Measurements from ENCODE around the gene METTL8. TPM values are rescaled to one million over a fixed set of nuclear protein-coding genes. Genes with fewer than 3 reads are reported as not detected.
"Not testable (repeated sequence)": the region's sequence is repeated elsewhere in the genome, so short reads cannot be mapped to it uniquely, and the experiment has no call there.

METTL8 gene
- total RNA-seq, 1 donor from 2014 or later, result 25.3 TPM

DNA sequence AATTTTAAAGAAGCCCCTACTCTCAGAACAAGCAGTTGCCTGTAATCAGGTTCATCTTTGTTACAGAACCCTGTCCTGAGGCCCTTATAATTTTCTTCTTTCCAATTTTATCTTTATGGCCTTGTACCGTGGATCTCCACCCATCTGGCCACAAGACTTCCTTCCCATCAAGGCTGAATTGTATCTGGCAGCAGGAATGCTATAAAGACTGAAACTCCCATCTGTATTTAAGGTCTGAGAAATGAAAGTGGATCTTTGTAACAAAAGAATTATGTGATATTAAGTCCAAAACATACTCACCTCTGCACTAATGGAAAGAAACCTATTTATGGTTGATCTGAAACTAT, 91.8 kb downstream of the METTL8 start:
- DNase-seq, result no peak

DNA sequence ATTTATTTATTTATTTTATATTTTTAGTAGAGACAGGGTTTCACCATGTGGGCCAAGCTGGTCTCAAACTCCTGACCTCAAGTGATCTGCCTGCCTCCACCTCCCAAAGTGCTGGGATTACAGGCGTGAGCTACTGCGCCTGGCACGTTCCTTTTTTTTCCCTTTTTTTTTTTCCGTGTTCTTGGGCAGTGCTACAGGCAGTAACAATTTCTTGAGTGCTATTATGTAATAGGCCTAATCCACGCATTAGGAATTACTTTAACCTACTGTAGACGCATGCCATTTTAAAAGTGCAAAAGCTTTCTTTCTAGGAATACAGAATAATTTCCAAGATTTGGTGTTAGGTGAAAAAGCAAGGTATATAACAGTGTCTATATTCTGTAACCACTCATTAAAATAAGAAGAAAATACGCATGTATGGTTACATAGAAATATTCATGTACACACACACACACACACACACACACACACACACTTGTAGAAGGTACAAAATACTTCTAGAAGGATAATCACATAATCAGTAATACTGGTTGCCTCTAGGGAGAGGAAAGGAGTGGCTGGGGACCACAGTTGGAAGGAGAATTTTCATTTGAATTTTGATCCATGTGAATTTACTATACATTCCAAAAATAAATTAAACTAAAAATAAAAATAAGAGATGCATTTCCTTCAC, 92.3 kb downstream of the METTL8 start:
- DNase-seq, result no peak

DNA sequence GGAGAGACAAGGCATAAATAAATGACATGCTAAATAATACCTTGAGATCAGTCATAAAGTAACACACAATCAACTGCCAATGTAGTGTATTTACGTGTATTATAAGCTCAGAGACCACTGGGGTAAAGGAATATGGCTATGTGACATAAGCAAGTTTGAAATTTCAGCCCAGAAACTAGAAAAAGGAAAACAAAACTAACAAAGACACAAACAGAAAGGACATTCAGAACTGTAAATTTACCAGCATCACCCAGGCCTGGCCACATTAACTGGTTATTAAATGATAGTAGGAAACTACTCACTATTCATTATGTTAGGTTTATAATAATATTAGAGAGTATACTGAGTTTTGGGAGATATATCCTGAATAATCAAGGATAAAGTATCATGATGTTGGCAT, 98.8 kb downstream of the METTL8 start:
- no peak for DNase-seq

DNA sequence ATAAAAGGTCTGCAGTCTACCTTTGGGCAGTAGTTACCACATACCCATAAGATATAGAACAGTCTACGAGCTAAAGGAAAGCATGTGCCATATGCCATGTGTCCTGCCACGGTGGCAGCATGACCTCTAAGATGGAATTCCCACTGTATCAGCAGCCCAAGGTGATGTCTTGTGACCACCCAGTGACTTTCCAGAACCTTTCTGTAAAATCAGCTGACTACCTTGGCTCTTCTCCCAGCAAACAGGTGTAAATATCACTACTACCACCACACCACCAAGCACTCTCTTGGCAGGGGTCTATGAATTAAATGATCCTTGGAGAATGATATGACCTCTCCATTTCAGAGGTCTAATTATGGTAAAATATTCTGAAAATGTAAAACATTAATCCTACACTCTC, 99.6 kb downstream of the METTL8 start:
- DNase-seq, result no peak

DNA sequence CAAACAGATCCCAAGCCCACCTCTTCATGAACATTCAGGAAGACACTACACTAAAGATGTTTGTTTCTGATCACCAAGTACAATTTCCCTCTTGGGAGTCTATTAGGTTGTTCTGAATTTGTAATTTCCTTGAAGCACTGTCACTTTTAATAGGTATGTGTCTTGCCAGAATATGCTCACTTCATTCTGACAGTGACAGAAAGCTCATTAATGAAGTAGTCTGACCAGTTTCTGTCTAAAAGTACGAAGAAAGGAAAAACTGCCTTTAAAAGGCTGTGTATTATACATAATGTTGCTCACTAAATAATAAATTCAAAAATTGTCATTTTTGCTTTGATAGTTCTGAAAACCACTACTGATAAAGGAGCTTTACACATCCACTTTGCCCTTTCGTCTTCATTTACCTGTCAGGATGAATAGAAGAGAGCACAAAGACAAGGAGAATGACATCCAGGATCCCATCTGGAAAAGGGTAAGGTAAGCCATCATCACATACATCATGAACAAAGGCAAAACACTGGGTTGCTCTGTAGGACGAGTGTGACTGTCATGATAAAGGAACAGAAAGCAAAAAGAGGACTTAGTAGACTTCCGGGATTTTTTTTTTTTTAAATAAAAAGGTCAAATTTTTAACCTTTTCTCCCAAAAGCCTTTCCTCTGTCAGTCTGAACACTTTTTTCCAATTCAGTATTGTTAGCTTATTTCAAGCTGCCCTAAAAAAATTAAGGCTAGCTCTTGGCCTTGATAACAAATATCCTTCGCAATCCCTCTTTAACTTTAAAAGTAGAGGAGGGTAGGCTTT, 103.4 kb downstream of the METTL8 start:
- DNase-seq, result no peak

DNA sequence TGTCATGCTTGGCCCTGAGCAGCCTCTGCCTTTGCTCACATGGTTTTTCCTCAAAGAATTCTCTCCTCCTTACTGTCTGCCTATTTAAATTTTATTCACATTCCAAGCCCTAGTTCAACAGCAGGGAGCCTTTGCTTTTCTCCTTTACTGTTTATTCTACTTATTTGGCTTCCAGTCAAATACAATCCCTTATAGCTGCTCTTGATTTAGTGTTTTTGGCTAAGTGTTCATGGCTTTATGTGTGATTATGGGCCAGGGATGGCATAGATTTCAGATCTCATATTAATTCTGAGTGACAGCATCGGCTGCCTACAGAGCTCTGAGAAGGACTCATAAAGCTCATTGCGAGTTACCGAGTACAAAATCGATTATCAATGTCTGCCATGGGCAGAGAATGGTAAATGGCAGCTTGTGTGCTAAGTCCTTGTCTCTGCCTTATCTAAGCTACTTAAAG, 106.7 kb downstream of the METTL8 start:
- DNase-seq, result no peak

DNA sequence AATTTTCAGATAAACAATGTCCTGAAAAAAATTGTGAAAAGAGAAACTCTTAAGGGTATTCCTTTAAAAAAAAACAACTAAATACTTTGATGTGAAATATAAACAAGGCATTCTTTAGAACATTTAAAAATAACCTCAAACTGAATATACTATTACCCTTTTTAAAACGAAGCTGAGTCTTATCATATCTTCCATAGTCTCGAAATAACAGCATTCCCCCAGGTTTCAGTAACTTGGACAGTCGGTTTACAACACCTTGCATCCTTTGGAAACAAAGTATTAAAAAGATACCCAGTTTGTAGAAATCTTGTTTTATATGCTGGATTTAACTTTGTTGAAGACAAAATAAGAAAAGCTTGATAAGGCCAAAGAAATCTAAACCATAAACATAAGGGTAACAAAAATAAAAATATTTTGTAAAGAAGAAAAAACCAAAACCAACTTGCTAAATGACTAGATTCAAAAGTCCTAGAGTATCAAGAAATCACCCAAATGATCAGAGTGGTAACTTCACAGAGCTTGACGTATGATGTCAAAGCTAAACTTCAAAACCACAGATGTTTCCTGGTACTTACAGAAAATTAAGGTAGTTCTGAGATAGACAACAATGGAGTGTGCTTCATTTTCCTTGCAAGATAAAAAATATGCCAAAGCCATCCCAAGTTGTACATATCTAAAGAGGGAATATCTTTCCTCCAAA, 107.8 kb downstream of the METTL8 start:
- DNase-seq, result no peak

DNA sequence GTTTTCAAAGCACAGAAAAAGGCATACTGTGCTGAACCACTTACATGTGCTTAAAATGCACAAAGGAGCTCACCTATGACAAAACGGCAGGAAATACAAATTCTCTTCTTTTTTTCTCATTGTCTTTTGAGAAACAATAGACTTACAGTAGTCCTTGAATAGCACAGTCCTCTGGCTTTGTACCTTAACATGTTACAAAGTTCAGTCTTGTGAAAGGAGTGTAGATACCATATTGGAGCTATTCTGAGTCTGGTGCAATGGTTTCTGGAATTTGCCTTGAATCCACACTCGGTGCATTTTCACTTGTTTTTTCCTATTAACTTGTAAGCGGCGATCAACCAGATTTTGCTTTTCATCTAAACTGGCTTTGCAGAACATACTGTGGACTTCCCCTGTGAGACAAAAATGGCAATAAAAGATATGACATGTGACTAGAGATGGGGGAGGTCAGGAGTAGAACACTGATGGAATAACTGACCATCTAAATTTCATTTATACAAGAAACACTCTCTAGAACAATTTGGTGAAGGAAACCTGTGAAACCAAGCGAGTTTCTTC, 109.7 kb downstream of the METTL8 start:
- no peak for DNase-seq

DNA sequence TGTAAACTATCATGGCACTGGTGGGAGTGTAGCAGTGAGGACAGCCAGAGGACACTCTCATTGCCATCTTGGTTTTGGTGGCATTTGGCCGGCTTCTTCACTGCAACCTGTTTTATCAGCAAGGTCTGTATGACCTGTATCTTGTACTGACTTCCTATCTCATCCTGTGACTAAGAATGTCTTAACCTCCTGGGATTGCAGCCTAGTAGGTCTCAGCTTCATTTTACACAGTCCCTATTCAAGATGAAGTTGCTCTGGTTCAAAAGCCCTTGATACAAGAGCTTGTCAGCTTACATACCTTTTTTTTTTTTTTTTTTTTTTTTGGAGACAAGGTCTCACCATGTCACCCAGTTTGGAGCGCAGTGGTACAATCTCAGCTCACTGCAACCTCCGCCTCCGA, 110.9 kb downstream of the METTL8 start:
- no peak for DNase-seq

DNA sequence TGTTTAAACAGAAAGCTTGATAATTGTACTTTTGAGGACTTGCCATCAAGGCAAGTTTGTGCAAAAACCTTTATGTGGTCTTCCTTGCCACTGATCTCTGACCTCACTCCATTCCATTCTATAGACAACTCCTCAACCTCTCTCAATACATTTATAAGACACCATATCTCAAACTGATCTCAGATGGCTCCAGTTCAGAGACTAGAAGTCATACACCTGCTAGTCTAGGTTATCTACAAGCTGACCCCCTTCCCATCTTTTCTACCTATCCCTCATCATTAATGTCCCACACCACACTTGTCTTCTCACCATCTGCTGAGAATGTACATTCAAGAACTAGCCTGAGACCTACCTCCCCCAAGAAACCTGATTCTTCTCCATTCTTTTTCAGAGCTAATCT, 113.1 kb downstream of the METTL8 start:
- no peak for DNase-seq

DNA sequence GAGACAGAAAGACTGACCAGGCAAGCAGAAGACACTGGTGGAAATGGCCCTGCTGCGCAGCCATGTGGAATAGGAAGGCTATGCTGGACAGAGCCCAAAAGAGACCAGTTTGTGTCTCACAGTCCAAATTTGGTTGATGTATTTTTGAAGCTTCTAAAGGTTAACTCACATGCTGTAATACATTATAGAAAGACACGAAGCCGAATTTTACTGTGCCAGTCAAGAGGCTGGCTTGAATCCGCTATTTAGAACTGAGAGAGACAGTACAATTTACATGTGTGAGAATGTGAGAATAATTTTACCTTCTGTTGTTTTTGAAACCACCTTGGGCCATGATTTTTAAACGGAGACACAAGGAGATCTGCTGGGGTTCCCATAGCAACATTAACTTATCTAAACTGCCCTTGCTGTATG, 113.6 kb downstream of the METTL8 start:
- no peak for DNase-seq

DNA sequence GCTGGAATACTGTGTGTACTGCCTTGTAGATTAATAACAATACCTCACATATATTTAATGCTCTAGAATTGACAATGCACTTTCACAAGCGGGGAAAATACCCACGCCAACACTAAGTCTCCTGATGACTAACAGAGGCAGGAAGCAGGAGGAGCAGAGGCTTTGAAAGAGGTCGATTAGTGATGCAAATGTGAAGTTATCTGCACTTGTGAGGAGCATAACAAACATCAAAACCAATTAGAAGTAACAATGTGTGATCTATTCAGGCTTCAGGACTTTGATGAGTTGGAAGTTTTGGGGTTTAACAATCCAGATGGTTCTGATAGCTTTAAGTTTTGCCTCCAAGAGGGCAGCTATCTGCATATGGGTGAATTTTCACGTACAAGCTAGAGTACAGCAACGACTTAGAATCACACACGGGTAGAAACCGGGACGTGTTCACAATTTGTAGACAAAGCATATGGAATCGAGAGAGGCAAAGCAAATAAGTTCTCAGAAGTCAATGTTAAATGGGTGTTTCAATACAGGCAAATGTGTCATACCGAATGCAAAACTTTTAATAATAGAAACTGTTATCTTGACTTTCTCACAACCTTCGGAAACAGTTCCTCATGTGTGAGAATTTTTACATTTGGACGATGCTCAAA, 114.5 kb downstream of the METTL8 start:
- no peak for DNase-seq

DNA sequence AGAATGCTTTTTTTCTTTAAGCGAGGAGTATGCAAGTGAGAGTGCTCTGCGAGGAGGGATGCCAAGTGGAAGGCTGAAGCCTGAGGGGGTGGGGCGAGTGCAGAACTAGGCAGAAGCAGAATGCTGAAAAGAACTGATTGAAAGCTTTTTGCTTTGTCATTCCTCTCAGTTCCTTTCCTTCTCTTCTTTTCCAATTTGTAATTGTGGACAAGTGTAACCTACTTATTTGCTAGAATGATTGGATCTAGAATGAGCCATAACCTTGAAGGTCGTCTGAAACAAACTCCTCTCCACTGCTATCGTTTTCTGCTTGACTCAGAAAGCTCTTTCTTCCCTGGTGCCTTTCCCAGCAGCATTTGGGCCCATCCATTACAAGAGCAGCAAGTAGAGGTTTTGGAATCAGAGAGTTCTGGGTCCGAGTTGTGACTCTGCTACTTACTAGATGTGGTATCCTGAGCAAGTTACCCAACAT, 115.3 kb downstream of the METTL8 start:
- peak; percentile 74 for DNase-seq

DNA sequence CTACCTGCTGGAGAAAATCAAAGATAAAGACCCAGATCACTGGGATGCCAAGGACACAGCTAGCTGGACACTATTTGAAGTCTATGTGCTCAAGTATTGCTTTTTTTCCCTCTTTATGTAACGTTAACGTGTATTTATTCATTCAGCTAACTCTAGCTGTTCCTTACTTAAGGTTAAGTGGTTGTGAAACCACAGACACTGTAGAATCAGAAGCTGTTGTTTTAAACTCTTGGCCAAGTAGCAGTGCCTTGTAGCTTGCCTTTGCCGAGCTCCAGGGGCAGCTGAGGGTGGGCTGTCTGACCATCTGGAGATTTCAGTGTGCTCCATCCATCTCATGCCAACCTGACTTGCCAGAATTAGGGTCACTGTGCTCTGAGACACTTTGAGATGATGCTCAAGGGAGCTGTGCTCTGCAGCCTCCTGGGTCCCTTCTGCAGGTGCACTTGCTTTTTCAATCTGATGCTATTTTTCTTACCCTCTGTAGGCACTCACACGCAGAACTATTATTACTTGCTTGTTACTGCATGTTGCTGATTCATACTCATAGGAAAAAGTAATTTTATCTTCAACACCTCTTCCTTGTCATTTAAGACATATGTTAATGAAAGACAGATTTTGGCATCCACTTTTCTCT, 116.2 kb downstream of the METTL8 start:
- DNase-seq, result no peak

DNA sequence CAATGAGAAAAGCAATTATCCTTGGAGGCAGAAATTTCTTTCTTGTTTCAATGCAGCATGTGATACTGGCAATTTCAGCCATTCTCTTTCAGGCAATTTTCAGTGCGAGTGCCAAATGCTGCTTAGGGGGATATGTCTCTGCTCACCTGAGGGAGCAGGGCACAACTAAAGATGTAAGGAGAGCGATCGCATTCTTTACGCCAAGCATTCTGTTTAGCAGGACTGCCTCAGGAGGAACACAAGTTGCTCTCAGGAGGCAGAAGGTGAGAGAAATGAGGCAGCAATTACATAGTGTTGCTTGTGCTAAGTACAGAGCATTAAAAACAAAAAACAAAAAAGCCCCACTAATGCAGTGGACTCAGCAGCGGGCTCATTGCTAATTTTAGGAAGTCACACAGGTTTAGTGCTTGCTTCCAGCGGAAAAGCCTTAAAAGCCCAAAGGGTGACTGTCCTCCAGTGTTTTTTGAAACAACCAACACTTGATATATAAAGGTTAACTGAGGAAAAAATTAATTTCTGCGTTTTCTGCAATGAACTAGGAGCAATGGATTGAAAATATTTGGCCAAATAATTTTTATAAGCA, 116.9 kb downstream of the METTL8 start:
- no peak for DNase-seq

DNA sequence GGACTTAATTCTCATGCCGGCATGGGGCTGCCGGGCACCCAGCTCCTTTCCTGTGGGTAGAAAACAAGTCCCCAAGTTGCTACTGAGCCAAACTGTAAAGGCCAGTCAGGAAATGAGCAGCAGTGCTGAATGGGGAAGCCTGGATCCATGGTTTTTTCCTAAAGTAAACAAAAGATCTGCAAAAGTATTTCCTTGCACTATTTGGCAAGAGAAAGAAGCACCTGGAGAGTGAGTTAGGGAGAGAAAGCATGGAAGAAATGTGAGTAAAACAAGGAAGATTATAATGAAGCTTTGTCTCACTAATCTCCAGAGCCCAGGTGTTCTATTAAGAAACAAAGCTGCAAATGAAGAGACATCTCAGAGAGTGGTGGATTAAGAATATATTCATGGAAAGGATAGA, 117.6 kb downstream of the METTL8 start:
- DNase-seq, result no peak

DNA sequence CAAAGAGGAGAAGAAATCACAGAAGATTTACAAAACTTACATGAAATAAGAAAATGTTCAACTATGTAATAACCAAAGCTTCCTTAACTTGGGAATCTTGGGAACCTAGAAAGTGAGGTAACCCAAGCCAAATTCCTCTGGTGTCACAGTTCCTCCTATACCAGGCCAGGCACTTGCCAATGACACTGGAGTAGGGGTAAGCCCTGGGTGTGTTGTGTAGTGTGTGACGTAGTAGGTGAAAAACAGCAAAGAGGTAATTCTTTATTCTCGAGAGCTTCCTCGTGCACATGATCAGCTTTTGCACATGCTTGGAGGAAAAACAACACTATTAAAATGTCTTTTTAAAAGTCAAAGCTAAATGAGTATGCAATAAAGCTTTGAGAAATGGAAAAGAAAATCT, 118.0 kb downstream of the METTL8 start:
- no peak for DNase-seq

DNA sequence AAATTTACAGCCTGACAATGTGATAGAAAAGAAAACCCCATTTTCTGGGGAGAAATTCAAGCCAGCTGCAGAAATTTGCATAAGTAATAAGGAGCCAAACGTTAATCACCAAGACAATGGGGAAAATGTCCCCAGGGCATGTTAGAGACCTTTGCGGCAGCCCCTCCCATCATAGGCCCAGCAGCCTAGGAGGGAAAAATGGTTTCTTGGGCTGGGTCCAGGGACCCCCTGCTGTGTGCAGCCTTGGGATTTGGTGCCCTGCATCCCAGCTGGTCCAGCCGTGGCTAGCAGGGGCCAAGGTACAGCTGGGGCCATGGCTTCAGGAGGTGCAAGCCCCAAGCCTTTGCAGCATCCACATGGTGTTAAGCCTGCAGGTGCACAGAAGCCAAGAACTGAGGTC, 121.6 kb downstream of the METTL8 start:
- DNase-seq, result not testable (repeated sequence)

DNA sequence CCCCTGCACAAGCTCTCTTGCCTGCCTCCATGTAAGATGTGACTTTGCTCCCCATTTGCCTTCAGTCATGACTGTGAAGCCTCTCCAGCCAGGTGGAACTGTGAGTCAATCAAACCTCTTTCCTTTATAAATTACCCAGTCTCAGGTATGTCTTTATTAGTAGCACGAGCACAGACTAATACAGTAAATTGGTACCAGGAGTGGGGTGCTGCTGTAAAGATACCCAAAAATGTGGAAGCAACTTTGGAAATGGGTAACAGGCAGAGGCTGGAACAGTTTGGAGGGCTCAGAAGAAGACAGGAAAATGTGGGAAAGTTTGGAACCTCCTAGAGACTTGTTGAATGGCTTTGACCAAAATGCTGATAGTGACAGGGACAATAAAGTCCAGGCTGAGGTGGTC, 122.2 kb downstream of the METTL8 start:
- not testable (repeated sequence) for DNase-seq

DNA sequence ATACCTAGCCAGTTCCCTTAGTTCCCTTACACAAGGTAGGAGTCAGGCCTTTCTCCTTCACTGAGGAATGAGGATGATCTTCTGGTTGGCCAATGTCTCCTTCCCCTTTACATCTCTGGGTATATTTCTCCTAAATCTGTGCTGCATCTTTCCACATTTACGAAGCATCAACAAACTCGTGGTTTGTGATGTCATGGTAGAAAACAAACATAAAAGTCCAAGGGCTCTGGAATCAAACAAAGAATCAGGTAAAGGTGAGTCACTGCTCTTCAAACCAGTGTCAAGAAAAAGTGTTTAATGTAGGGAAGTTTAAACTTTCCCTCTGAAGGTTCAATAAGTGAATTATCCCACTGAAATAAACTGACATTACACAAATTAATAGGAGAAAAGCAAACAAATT, 122.9 kb downstream of the METTL8 start:
- no peak for DNase-seq

DNA sequence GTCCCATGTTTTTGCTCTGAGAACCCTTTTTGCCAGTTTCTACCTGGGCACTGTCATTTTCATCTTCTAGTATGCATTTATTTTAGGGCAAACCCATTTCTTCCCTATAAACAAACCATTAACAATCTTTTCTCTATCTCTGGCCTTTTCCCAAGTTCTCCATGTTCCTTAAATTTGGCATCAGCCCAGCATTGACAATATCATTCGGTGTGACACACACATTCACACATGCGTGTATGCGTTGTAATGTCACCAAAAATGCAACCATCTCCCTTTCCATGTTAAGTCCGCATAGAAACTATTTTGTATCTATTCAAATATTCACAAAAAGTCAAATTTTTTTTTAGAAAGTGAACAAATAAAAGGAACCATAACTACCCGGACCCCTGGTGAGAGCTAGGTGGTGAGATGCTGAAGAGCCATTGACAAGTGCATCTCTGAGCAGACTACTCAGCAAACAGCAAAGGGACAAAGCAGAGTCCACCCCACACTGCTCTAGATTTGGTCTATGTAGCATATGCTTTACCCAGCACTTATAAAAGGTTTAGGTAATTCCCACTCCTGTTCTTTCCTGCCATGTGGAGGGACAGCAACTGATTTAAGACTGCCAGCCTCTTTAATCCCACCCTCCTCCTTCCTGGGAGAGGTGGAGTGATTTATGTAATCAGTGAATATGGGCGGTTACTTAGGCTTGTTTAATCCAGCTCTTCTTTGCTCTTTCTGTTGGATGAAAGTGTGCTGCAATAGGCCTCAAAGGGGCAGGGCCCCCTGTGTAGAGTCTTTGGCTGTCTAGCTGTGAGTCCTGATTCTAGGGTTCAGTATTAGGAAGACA, 124.1 kb downstream of the METTL8 start:
- DNase-seq, result no peak

Data from occipital lobe (tissue), 2 donors.